Esophagus muscularis mucosa (tissue), 3 donors: ENCODE results near the gene GAL.

Experiments used
- POLR2A ChIP-seq: fragments of 450-650 bp; IDR thresholded peaks from one replicate; pipeline ENCODE4 v1.6.1; 2017; ENCODE audit warnings: antibody characterized with exemption, moderate library complexity, mild to moderate bottlenecking, low read depth
- TF ChIP-seq, protein P1 (sequence below), 3 experiments: fragments of 200-600 bp in 2 of 3; fragments of 450-650 bp in 1 of 3; sonication (generic) in 2 of 3; IDR thresholded peaks; one replicate each; pipeline ENCODE4 v1.5.1; 2017 to 2019; ENCODE audit warnings: antibody characterized with exemption in 3 of 3, mild to moderate bottlenecking in 2 of 3, moderate library complexity in 1 of 3

DNA sequence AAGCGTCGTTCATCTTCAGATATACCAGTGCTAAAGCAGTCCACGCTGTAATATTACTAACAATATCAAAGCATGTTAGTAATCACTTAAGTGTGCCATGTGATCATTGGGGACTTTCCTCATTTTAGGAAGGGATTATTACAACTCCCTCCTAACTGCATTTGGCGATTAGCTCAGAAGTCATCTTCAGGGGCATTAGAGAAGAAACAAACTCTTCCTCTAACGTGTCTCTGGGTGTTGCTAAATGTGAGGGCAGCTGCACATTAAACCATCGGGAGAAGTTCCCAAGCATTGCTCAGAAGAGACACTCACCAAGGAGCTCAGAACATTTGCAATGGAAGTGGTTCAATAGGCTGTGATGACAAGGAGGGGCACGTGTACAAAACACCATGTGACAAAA, 49.8 kb downstream of the GAL start:
- TF ChIP-seq, protein P1, sequence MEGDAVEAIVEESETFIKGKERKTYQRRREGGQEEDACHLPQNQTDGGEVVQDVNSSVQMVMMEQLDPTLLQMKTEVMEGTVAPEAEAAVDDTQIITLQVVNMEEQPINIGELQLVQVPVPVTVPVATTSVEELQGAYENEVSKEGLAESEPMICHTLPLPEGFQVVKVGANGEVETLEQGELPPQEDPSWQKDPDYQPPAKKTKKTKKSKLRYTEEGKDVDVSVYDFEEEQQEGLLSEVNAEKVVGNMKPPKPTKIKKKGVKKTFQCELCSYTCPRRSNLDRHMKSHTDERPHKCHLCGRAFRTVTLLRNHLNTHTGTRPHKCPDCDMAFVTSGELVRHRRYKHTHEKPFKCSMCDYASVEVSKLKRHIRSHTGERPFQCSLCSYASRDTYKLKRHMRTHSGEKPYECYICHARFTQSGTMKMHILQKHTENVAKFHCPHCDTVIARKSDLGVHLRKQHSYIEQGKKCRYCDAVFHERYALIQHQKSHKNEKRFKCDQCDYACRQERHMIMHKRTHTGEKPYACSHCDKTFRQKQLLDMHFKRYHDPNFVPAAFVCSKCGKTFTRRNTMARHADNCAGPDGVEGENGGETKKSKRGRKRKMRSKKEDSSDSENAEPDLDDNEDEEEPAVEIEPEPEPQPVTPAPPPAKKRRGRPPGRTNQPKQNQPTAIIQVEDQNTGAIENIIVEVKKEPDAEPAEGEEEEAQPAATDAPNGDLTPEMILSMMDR (IDR thresholded peaks at IDR 0.05), result no peak
- no peak for TF ChIP-seq POLR2A
